GM18498 (cell line): ENCODE measurements around the gene AGRN.
"Not testable (repeated sequence)": the region's sequence is repeated elsewhere in the genome, so short reads cannot be mapped to it uniquely, and the experiment has no call there.

Experiments used
- ATAC-seq: cut with Tn5 transposase; IDR thresholded peaks from one replicate; pipeline ENCODE4 v1.9.1; 2021; ENCODE audit warnings: mild to moderate bottlenecking, moderate library complexity; ENCODE audit not compliant: unreplicated experiment

The AGRN gene

DNA sequence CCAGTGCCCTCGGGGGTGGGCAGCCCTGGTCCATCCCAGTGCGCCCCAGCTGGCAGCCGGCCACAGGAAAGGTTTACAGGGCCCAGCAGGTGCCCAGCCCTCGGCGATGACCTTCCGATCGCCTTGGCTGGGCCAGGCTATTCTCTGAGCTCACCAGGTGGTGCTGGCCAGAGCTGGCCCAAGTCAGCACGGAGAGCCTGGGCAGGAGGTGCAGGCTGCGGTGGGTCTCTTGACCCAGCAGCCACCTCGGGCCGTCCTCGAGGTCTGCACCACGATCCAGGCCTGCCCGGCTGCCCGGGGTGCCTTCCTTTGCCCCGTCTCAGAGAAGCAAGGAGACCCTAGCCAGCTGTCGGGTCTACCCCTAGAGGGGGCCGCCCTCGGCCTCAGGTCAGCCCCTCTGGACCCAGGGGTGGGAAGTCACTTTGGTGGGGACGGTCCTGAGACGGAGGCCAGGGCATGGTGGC lies 38.4 kb upstream of the AGRN start:
- no peak for ATAC-seq

DNA sequence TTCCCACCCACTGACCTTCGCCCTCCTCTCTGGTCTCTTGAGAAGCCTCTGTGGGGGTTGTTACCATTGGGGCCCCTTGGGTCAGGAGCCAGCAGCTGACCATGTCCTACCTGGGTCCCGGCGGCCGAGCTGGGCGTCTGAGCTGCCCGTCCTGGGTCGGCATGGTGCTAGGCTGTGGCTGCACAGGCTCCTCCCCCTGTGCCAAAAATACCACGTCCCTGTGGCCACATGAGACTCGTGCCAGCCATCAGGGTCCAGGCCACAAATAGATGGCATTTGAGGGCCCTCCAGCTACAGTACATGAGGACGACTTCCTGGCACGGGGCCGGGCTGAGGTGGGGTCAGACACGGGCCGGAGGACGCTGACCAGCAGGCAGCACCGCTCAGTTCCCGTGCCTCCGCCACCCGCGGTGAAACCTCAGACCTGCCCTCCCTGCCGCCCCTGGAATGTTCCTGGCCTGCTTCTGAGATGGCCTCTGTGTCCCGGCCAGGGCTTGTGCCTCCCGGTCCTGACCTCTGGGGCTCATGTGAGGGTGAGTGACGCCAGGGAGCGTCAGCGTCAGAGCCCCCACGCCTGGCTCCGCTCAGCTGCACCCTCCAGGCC lies 37.9 kb upstream of the AGRN start, which contains the start of gene PERM1:
Gene PERM1 (minus strand): TSS at position 139 of the 604 bp plus-strand sequence. CDS start 1,064 bp downstream, outside the sequence.
- ATAC-seq, result no peak

DNA sequence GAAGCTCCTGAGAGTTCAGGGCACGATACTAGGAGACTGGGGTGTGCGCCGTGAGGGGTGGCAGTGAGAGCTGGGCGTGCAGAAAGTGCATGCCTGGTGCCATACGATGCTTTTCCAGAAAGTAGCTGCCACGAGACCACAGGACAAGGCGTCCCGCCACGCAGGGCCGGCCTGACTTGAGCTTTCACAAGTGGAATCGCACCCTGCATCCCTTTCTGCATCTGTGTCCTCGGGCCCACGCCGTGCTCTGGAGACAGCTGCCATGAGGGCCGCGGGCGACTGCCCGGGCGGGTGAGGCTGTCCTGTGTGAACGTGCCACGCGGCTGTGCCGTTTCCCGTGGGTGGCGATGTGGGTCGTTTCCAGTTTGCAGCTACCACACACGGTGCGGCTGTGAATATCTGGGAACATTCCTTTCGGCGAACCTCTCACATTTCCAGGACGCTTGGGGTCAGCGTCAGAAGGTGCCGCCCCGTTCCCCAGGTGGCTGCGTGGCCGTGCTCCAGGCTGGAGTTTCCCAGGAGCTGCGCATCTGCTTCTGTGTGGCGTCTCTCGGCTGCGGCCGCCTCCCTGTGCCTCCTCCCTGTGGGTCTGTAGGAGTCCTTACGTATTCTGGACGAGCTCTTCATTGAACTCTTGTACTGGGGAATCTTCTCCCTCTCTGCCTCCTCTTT lies 37.0 kb upstream of the AGRN start:
- no peak for ATAC-seq

DNA sequence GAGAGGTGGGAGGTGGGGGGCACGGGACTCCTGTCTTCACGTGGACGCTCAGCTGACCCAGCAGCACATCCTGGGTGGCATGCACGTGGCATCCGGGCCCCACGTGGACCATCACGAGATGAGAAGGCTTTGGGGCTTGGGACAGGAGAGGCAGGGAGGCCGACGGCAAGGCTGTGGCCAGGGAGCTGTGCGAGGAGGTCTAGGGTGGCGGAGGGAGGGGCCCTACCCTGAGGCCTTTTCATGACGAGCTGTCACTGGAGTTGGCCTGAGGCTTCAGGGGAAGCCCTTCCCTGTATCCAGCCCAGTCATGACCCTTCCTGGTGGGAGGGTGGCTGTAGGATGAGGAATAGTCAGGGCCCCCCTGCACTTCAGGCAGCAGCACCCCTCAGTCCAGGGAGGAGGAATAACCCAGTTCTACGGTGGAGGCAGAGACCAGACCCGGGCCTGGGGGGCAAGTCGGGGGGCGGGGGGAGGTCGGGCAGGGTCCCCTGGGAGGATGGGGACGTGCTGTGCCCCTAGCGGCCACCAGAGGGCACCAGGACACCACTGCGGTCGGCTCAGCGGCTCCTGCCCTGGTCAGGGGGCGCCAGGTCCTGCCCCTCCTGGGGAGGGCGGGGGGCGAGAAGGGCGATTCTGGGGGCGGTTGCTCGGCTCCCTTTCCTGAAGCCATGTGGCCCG lies 36.0 kb upstream of the AGRN start:
- no peak for ATAC-seq

- no peak for ATAC-seq
These were observed 35.5 kb upstream of the AGRN start for GRCh38 chr1:984476-984814.

DNA sequence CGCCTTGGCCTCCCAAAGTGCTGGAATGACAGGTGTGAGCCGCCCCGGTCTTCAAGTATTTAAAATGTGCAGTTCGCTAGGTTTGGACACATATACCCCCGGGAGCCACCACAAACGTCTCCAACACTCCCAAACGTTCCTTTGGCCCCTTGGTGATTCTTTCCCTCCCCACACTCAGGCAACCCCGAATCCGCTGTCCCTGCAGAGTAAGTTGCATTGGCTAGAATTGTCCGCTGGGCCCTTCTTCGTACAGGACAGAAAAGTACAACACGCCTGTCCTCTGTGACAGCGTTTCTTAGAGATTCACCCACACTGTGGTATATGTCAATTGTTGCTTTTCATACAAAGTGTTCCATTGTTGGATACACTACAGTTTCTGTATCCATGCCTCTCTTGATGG lies 34.8 kb upstream of the AGRN start:
- no peak for ATAC-seq

- not testable (repeated sequence) for ATAC-seq
These were observed 31.9 kb upstream of the AGRN start for GRCh38 chr1:988061-988460.

DNA sequence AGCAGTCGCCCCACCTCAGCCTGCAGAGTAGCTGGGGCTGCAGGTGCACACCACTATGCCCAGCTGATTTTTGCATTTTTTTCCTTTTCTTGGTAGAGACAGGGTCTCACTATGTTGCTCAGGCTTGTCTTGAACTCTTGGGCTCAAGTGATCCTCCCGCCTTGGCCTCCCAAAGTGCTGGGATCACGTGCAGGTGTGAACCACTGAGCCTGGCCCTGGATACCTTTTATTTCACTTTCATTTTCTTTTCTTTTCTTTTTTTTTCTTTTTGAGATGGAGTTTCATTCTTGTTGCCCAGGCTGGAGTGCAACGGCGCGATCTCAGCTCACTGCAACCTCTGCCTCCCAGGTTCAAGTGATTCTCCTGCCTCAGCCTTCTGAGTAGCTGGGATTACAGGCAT lies 28.6 kb upstream of the AGRN start:
- not testable (repeated sequence) for ATAC-seq

DNA sequence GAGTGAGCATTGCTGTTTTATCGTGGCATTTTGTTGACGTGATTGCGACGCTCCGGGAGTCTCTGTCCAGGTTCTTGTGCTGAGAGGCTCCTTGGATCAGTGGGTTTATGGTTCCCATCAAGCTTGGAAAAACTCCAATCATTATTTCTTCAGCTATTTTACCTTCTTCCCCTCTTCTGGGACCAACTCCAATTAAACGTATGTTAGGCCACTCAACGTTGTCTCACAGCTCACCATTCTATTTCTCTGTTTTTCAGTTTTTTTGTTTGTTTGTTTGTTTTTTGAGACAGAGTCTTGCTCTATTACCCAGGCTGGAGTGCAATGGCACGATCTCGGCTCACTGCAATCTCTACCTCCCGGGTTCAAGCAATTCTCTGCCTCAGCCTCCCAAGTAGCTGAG lies 28.0 kb upstream of the AGRN start:
- ATAC-seq, result no peak

DNA sequence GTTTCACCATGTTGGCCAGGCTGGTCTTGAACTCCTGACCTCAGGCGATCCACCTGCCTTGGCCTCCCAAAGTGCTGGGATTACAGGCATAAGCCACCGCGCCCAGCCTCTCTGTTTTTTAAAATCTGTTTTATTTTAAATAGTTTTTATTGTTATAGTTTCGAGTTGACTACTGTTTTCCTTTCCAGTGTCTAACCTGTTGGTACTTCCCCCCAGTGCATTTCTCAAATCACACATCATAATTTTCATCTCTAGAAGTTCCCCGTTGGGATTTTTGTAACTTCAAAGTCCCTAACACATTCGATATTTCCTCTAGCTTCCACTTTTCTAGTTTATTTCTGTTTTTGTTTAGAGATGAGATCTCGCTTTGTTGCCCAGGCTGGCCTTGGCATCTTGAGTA lies 27.6 kb upstream of the AGRN start:
- no peak for ATAC-seq

DNA sequence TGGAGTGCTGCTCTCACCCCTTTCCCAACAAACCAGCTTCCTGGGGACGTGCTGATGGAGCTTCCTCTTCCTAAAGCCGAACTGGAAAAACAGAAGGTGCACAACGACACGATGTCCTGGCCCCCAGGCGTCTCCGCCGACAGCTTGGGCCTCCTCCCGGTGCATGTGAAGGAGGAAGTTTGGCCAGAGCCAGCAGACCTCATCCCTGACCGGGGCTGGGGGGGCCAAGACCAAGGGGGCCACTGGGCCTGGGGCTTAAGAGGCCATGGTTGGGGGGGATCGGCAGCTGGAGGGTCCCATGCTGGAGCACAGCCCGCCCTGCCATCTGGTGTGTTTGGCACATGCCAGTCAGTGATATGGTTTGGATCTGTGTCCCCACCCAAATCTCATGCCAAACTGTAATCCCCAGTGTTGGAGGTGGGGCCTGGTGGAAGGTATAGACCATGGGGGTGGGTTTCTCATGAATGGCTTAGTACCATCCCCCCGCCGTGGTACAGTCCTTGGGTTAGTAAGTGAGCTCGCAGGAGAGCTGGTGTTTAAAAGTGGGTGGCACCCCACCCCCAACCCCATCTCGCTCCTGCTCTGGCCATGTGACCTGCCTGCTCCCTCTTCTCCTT lies 26.4 kb upstream of the AGRN start:
- ATAC-seq, result no peak

- ATAC-seq, result not testable (repeated sequence)
These were observed 25.4 kb upstream of the AGRN start for GRCh38 chr1:994546-994945.

DNA sequence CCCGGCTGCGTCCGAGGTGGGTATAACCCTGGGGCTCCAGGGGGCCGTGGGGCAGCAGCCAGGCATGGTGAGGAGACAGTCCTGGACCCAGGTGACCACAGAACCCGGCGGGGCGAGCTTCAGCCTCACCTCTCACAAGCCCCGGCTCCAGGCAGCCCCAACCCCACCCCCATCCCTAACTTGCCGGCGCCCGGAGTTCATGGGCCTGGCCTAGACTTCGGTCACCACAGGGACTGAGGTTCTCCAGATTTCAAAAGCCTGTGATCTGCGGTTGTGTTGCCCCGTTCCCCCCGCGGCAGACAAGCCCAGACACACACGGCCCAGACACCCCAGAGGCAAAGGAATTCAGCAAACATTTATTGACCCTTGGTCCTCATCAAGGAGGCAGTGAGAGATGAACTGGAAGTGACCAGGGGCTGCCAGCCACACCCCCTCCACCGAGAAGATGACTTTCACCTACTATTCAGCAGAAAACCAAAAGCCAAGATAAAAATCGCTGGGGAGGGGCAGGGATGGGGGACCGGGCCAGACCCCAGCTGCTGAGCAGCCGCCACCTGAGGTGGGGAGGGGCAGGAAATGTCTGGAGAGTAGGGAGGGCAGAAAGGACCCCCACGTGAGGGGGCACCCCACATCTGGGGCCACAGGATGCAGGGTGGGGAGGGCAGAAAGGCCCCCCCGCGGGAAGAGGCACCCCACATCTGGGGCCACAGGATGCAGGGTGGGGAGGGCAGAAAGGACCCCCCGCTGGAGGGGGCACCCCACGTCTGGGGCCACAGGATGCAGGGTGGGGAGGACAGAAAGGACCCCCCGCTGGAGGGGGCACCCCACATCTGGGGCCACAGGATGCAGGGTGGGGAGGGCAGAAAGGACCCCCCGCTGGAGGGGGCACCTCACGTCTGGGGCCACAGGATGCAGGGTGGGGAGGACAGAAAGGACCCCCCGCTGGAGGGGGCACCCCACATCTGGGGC lies 24.0 kb upstream of the AGRN start:
- ATAC-seq, result no peak

DNA sequence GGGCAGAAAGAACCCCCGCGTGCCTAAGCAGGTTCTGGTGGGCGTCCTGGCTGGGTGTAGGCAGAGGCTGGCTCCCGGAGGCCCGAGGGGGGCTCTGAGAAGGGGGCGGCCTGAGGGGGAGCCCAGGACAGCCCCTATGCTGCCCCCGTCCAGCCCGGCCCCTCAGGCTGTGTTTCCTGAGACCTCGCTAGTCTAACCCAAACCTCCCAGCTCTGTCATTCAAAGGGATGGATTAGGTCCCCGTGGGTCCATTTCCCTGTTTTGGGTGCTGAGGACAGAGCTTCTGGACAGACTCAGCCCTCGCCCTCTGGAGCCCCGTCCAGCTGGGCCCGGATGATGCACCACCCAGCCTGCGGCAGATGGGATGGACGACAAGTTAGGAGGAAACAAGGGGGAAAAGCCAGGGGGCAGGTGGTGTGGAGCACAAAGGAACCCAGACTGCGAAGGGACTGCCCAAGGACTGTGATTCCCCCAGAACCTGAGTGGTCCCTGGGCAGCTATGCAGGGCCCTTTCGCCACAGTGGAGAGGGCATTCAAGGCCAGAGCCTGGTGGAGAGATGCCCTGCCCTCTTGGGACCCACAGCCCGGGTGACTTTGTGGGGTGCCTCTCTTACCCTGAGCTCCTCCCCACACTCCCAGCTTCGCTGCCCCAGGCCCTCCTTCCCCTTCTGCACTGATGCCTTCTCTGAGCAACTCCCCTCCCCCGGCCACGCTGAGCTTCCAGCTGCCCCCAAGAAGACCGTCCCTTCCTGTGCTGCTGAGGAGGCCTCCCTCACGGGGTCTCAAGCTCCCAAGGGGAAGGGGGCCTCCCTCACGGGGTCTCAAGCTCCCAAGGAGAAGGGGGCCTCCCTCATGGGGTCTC lies 22.8 kb upstream of the AGRN start:
- no peak for ATAC-seq

GRCh38 chr1:997713-997992 lies 22.3 kb upstream of the AGRN start:
- ATAC-seq, result no peak

DNA sequence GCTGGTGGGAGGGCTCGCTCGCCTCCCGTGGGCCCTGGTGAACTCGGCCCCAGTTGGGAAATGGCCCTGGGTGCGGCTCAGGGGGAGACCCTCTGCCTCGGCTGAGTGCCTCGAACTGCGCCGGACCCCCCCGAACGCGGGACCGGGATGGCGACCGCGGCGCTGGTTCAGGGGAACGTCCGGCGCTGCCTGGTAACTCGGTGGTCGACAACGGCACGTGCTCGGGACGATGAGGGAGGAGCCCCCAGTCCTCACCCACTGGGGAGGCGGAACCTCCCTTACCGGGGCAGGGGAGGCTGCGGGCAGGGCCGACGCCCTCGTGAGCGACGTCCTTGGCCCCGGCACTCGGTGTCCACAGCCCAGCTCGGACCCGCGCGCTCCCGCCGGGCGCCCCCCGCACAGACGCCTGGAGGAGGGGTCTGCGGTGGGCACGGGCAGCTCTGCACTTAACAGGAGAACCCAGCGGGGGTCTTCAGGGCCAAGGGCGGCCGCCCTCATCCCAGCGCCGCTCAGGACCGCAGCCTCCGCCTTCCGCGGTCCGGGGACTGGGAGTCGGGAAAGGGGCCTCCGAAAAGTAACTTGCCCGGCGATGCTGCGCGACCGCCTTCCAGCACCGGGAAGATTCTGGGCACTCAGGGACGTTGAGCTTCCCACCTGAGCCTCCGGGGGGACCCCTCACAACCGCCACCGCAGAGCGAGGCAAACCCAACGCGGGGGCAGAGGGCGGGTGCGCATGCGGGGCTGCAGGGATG lies 21.8 kb upstream of the AGRN start:
- no peak for ATAC-seq

GRCh38 chr1:998745-998994 lies 21.2 kb upstream of the AGRN start:
- ATAC-seq, result no peak

GRCh38 chr1:998995-999724 lies 20.8 kb upstream of the AGRN start:
- ATAC-seq, result no peak
